Measurements from ENCODE around the gene PPTC7. TPM values are rescaled to one million over a fixed set of nuclear protein-coding genes. Genes with fewer than 3 reads are reported as not detected.

Gene PPTC7, protein sequence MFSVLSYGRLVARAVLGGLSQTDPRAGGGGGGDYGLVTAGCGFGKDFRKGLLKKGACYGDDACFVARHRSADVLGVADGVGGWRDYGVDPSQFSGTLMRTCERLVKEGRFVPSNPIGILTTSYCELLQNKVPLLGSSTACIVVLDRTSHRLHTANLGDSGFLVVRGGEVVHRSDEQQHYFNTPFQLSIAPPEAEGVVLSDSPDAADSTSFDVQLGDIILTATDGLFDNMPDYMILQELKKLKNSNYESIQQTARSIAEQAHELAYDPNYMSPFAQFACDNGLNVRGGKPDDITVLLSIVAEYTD
- total RNA-seq: 2.3 and 3.6 TPM in 2 replicates

DNA sequence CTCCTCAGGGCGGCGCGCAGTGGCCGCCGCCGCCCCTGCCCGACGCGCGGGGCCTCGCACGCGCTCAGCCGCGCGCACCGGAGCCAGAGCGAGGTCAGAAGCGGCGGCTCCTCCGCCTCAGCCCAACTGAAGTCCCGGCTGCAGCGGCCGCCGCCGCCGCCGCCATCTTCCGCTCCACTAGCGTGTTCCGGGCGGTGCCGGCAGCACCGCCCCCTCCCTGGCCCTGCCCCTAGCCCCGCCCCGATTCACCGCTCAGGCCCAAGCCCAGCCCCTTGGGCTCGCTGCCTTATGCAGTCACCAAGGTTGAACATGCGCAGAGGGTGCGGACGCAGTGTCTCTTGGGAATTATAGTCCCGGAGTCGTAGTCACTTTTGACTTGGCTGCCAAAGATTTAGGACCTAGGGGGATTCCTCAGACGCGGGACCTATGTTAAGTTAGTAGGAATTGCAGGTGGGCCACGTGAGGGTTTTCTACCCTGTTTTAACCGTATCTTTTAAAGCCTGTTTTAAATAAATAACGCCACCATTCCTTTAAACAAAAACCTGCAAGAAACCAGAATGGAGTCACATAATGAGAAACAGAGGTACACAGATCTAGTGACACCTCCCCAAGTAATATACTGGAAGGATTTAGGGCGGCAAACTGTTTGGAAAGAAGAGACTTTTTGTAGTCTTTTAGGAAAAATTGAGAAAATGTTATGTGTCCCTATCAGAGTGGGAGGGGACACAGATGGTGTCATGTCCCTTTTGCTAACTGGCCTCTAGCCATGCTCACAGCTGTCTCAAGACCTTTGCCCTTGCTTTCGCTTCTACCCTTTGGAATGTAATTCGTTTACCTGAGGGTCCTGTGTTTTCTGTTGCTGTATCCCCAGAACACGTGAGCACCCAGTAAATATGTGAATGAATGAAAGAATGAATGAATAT, at the start of gene PPTC7:
PPTC7 (minus strand) TSS at position 182 of the 923 bp plus-strand sequence. CDS start 287 bp downstream, outside the sequence.

DNA sequence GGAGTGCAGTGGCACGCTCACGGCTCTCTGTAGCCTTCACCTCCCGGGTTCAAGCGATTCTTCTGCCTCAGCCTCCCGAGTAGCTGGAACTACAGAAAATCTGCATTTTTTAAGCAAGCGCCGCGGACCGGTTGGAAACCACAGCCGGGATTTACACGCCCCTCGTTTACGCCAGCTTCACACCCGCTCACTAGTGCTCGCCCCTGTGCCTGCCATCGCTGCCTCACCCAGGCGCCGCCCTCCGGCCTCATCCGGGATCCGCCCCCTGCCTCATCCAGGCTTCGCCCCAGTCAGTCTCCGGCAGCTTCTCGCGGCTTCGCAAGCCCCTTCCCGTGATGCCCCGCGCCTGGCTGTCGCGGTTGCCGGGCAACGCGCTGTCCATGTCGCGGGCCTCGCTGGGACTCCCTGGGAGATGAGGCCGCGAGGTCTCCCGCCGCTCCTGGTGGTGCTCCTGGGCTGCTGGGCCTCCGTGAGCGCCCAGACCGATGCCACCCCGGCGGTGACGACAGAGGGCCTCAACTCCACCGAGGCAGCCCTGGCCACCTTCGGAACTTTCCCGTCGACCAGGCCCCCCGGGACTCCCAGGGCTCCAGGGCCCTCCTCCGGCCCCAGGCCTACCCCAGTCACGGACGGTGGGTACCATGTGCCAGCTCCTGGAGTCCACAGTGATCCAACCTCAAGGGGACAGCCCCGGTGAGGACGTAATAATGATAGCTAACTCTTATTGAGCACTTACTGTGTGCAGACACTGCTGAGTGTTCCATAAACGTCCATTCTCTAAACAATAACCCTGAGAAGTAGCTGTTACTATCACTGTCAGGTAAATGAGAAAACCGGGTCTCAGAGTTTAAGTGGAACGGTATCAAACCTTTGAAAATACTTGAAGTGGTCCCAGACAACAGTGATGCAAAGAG, 30.9 kb upstream of the PPTC7 start, which contains the start of gene TCTN1:
TCTN1 (plus strand) TSS at position 359 of the 914 bp plus-strand sequence; CDS start at position 413, 54 bp downstream.

DNA sequence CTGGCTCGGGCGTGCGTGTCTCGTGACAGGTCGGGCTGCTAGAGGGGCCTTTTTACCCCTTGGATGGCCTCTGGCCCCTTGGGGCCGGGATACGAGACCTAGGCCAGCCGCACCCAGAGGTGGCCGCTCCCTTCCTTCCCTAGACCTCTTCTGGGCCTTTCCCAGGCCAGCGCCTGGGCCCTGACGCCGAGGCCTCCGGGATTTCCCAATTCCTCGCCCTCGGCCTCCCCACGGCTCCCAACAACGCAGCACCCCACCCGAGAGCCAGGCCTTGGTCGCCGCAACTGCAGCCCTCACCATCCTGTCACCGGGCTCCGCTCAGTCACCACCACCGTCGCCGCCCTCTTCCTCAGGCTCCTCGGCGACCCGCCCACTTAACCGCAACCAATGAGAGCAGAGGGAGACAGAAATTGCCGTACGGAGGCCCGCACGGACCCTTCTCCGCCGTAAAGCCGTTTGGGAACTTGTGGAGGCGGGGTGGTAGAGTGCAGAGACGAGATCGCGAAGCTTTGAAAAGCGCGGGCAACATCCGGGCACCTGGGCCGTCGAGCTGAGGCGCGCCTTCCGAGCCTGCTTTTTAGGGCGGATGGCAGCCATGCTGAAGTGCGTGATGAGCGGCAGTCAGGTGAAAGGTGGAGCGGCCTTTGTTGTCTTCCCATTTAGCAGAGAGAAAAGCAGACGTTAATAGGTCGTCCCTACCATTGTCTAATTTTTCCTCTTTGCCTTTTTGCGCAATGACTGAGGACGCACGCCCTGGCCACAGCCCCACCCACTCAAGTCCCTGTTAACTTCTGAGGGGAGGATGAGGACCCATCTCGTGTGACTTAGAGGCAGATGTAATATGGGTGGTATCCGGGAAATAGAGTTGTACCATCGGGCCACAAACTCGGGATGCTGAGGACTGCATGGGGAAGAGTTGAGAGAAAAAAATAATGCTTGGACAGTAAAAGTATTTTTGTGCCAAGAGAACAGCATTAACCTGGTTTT, 81.1 kb downstream of the PPTC7 start, which contains the start of the genes RAD9B and VPS29:
RAD9B (plus strand) TSS at position 580 of the 987 bp plus-strand sequence; CDS start at position 587, 7 bp downstream.
VPS29 (minus strand) TSS at position 360 of the 987 bp plus-strand sequence; CDS start at position 300, 60 bp downstream.

Other genes starting within 250 kb of the PPTC7 start
- 21.5 and 32.1 TPM in 2 replicates for gene ANAPC7, start 179.6 kb downstream of the PPTC7 start, total RNA-seq
- gene ARPC3, start 133.0 kb downstream of the PPTC7 start, total RNA-seq: 711 and 909 TPM in 2 replicates
- 15.6 and 23.1 TPM in 2 replicates for gene GPN3, start 115.1 kb downstream of the PPTC7 start, total RNA-seq
- gene FAM216A, start 114.5 kb downstream of the PPTC7 start, total RNA-seq: 12.5 and 14.3 TPM in 2 replicates
- gene VPS29, start 81.2 kb downstream of the PPTC7 start, total RNA-seq: 46.3 and 63.9 TPM in 2 replicates
- gene RAD9B, start 81.0 kb downstream of the PPTC7 start, total RNA-seq: under 0.01 TPM in 1 of 2 replicates, not detected in the other
- gene TCTN1, start 30.8 kb upstream of the PPTC7 start, total RNA-seq: 36.6 and 42.6 TPM in 2 replicates
- 3.4 TPM in 2 replicates for gene HVCN1, start 105.8 kb upstream of the PPTC7 start, total RNA-seq
- gene PPP1CC, start 159.6 kb upstream of the PPTC7 start, total RNA-seq: 79.4 and 81.6 TPM in 2 replicates

Measured in cardiac atrium fibroblast (primary cell).